GM13976 (cell line): Measurements from ENCODE around the gene SP6.

Source experiments
- DNase-seq: peaks from one replicate; pipeline ENCODE4 v3.0.0; 2012; ENCODE audit warnings: low spot score
- CTCF ChIP-seq: IDR thresholded peaks from 2 replicates; pipeline ENCODE4 v1.5.1; 2012; ENCODE audit warnings: borderline replicate concordance, mild to moderate bottlenecking; ENCODE audit not compliant: insufficient read depth; ENCODE audit errors: extremely low read depth, missing control alignments, control extremely low read depth
- in situ Hi-C: fragments of 300-500 bp; cut with MboI; formaldehyde crosslinking; loops from one replicate; pipeline ENCODE4 v1.12.0; 2022; ENCODE audit warnings: low sequenced_read_pairs, mixed read lengths, inconsistent platforms; ENCODE audit not compliant: unreplicated experiment

Gene SP6

GRCh38 chr17:47801176-47801765 is 49.7 kb downstream of the SP6 start:
- DNase-seq, result no peak
- no peak for TF ChIP-seq CTCF
- in situ Hi-C loops, result no loop called here

DNA sequence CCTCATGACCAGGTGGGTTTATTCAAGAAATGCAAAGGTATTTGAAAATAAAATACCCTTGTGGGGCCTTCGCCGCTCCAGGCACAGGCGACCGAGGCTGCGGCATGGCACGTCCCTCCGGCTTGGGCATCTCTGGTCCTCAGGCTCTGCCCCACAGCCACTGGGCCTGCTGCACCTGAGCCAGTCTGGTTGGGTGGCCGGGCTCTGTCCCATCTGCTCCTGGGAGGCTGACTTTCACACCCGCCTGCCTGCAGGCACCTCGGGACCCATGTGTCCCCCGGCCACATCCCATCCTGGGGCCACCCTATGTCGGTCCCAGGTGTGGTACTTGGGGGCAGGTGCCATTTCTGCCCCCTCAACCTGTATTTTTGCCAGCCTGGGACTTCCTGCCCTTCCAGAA is 50.3 kb downstream of the SP6 start:
- in situ Hi-C loops, result no loop called here
- no peak for TF ChIP-seq CTCF
- DNase-seq, result no peak

DNA sequence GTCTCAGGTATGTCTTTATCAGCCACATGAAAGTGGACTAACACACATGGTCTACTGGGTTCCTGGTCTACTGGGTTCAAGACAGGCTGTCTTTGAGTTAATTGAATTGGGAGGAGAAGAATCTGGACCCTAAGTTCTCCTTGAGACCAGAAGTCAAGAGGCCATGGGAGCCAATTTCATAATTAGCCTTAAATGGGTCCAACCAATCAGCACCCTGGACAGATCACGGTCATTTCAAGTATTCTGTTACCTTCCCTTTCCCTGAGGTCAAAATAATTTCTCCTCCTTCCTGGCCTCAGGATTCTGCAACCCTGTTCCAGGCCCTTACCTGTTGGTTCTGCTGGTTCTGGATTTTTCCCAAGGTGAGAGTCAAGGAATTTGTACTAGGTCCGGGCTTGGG is 53.2 kb downstream of the SP6 start:
- DNase-seq, result no peak
- TF ChIP-seq CTCF, result no peak
- in situ Hi-C loops, result loop anchor here (10.0 to 25.0 kb wide), 2 partner anchors 103 to 435 kb away; partner anchors contain the start of gene TBKBP1
